GM12878 (cell line): Measurements from ENCODE around the gene HMCN1. TPM values are rescaled to one million over a fixed set of nuclear protein-coding genes. Genes with fewer than 3 reads are reported as not detected.

ENCODE experiments used
- ATAC-seq: fragments of 200-7000 bp; cut with Tn5 transposase; 3 replicates; pipeline ENCODE4 v1.9.1; 2020; ENCODE audit warnings: mild to moderate bottlenecking, moderate library complexity
- BruUV-seq: library from RNA; stranded (reverse); fragments of 400-500 nt; replicated peaks from 2 replicates; lab custom pipeline; 2021; lab: Mats Ljungman, UMichigan
- CTCF ChIA-PET: fragments of 300-600 bp; sonication (Branson Sonifier 250); formaldehyde crosslinking; extraction: SDS; loops from one replicate; lab custom pipeline; 2021; ENCODE audit warnings: inconsistent platforms; lab: Yijun Ruan, JAX
- POLR2A ChIA-PET: fragments of 350-600 bp; formaldehyde crosslinking; extraction: SDS; loops from one replicate; lab custom pipeline; 2021; ENCODE audit warnings: inconsistent platforms; lab: Charles Lee
- RAD21 ChIA-PET: fragments of 300-600 bp; sonication (Branson Sonifier 250); formaldehyde crosslinking; loops from one replicate; lab custom pipeline; 2023; ENCODE audit warnings: antibody characterized with exemption; ENCODE audit not compliant: unreplicated experiment; lab: Charles Lee
- SMC1A ChIA-PET: fragments of 300-600 bp; sonication (Branson Sonifier 250); formaldehyde crosslinking; loops from one replicate; lab custom pipeline; 2023; ENCODE audit not compliant: unreplicated experiment, uncharacterized antibody; lab: Charles Lee
- DNase-seq: peaks from one replicate; pipeline ENCODE4 v3.0.0-alpha.2; 2011; ENCODE audit warnings: low read depth, low spot score
- FAIRE-seq: peaks from 3 replicates; lab custom pipeline; 2011; peaks lifted over from hg19 to GRCh38; lab: Jason Lieb, UNC
- H2AFZ ChIP-seq: 2 replicates; pipeline ENCODE4 v1.6.0; 2011; ENCODE audit warnings: low read depth, low read length, control low read depth; ENCODE audit not compliant: control insufficient read depth
- H3K27ac ChIP-seq: 2 replicates; pipeline ENCODE4 v1.5.1; 2011; ENCODE audit warnings: control low read depth; ENCODE audit not compliant: control insufficient read depth, insufficient read depth
- H3K27me3 ChIP-seq, 2 experiments: replicated peaks in 1 of 2; 2 replicates each; pipeline versions ENCODE4 v1.6.0 to v1.6.1; 2011; ENCODE audit warnings: low read length in 1 of 2; ENCODE audit not compliant: control insufficient read depth in 2 of 2, insufficient read depth in 2 of 2
- H3K36me3 ChIP-seq, 2 experiments: 2 replicates each; pipeline ENCODE4 v1.5.1; 2011; ENCODE audit warnings: low read length in 1 of 2; ENCODE audit not compliant: control insufficient read depth in 2 of 2, insufficient read depth in 2 of 2
- H3K4me1 ChIP-seq: 2 replicates; pipeline ENCODE4 v1.6.1; 2011; ENCODE audit warnings: mild to moderate bottlenecking, low read length, moderate library complexity, mixed read lengths; ENCODE audit not compliant: control insufficient read depth, insufficient read depth
- H3K4me2 ChIP-seq: 2 replicates; pipeline ENCODE4 v1.6.0; 2011; ENCODE audit warnings: control low read depth; ENCODE audit not compliant: control insufficient read depth, insufficient read depth
- H3K4me3 ChIP-seq: fragments of 200-600 bp; sonication (generic); 2 replicates; pipeline ENCODE4 v1.5.1; 2016
- H3K79me2 ChIP-seq: 2 replicates; pipeline ENCODE4 v1.6.0; 2011; ENCODE audit warnings: low read length; ENCODE audit not compliant: control insufficient read depth, insufficient read depth
- H3K9ac ChIP-seq: 2 replicates; pipeline ENCODE4 v1.8.0; 2011; ENCODE audit warnings: low read length, control low read depth, mixed read lengths; ENCODE audit not compliant: control insufficient read depth, insufficient read depth
- H3K9me3 ChIP-seq: replicated peaks from 3 replicates; pipeline ENCODE4 v1.5.1; 2011; ENCODE audit warnings: mild to moderate bottlenecking, low read length; ENCODE audit not compliant: control insufficient read depth, insufficient read depth
- H4K20me1 ChIP-seq: 2 replicates; pipeline ENCODE4 v1.6.0; 2011; ENCODE audit not compliant: control insufficient read depth, insufficient read depth
- BRCA1 ChIP-seq: IDR thresholded peaks from 2 replicates; pipeline ENCODE4 v1.6.1; 2011; ENCODE audit warnings: low read depth, low read length, improper control_type of control experiment
- EGR1 ChIP-seq, 2 experiments: IDR thresholded peaks; 1 replicate in 1 of 2; 2 replicates in 1 of 2; pipeline ENCODE4 v1.6.1; 2011 to 2012; ENCODE audit warnings: low read depth in 2 of 2, low read length in 2 of 2, borderline replicate concordance in 1 of 2, mild to moderate bottlenecking in 1 of 2, moderate library complexity in 1 of 2
- GATAD2B ChIP-seq: fragments of 450-650 bp; conservative IDR thresholded peaks from 2 replicates; pipeline ENCODE4 v1.6.1; 2017; ENCODE audit warnings: low read depth, mild to moderate bottlenecking, moderate library complexity
- HDAC6 ChIP-seq: fragments of 200-600 bp; sonication (generic); IDR thresholded peaks from one replicate; pipeline ENCODE4 v1.8.0; 2017; ENCODE audit warnings: antibody characterized with exemption; ENCODE audit not compliant: unreplicated experiment
- IRF4 ChIP-seq: IDR thresholded peaks from 2 replicates; pipeline ENCODE4 v1.6.1; 2011; ENCODE audit warnings: low read depth, low read length
- JUND ChIP-seq: IDR thresholded peaks from 2 replicates; pipeline ENCODE4 v1.6.1; 2012; ENCODE audit warnings: low read depth, mild to moderate bottlenecking, low read length, improper control_type of control experiment, moderate library complexity
- NFYB ChIP-seq: IDR thresholded peaks from 2 replicates; pipeline ENCODE4 v1.6.1; 2011; ENCODE audit warnings: low read depth, mild to moderate bottlenecking, low read length, improper control_type of control experiment, moderate library complexity; ENCODE audit not compliant: insufficient read depth
- RELA ChIP-seq: fragments of 450-650 bp; IDR thresholded peaks from 2 replicates; pipeline ENCODE4 v1.8.0; 2014; ENCODE audit warnings: borderline replicate concordance; ENCODE audit not compliant: partially characterized antibody
- SUPT20H ChIP-seq: IDR thresholded peaks from 2 replicates; pipeline ENCODE4 v1.6.1; 2011; ENCODE audit warnings: low read depth, mild to moderate bottlenecking, low read length, moderate library complexity, borderline replicate concordance; ENCODE audit not compliant: control insufficient read depth
- WGBS: methylation state at CpG from one replicate; pipeline ENCODE4 v1.1.6; 2016; ENCODE audit warnings: low lambda C conversion rate; ENCODE audit not compliant: insufficient replicate concordance, insufficient coverage; ENCODE audit errors: missing lambda C conversion rate; 5-methylcytosine and 5-hydroxymethylcytosine counted together
- in situ Hi-C: fragments of 300-500 bp; cut with MboI; formaldehyde crosslinking; loops from 9 replicates; pipeline ENCODE4 v1.14.3; 2018; ENCODE audit warnings: mixed read lengths
- intact Hi-C: fragments of 100-400 bp; cut with micrococcal nuclease; formaldehyde crosslinking; loops from one replicate; pipeline ENCODE4 v1.14.2; 2022; ENCODE audit not compliant: unreplicated experiment
- polyA plus RNA-seq, 11 experiments: library from polyadenylated mRNA; depleted of rRNA in 4 of 11; unstranded in 6 of 11; stranded (reverse) in 5 of 11; fragments of >200 nt; fragmentation: Nextera tagmentation in 4 of 11; fragmentation: Illumina TruSeq in 1 of 11; extraction: Ambion mirVana in 4 of 11; extraction: Trizol in 1 of 11; gene quantifications; 1 replicate in 1 of 11; 2 replicates in 10 of 11; pipeline versions ENCODE4 v1.2.1 to v1.2.3, GENCODE V29; 2011 to 2016; ENCODE audit warnings: inconsistent platforms in 2 of 11, missing spikeins in 2 of 11, low read depth in 1 of 11
- total RNA-seq, 4 experiments: library from RNA; depleted of rRNA in 3 of 4; stranded (reverse); fragments of >200 nt in 3 of 4; fragmentation: Illumina TruSeq in 1 of 4; extraction: Trizol in 1 of 4; gene quantifications; 2 replicates each; pipeline versions ENCODE4 v1.2.1 to v1.2.3, GENCODE V29; 2013 to 2021
- TF ChIP-seq, protein P1 (sequence below): fragments of 450-650 bp; IDR thresholded peaks from 2 replicates; pipeline ENCODE4 v1.6.1; 2018; ENCODE audit warnings: borderline replicate concordance, mild to moderate bottlenecking; ENCODE audit not compliant: partially characterized antibody
- TF ChIP-seq, protein P2 (sequence below): fragments of 450-650 bp; IDR thresholded peaks from 2 replicates; pipeline ENCODE4 v1.6.1; 2017; ENCODE audit warnings: mild to moderate bottlenecking, moderate library complexity
- TF ChIP-seq, protein P3 (sequence below): fragments of 450-650 bp; formaldehyde crosslinking; IDR thresholded peaks from 2 replicates; pipeline ENCODE4 v1.4.0; 2022; ENCODE audit warnings: mild to moderate bottlenecking, moderate library complexity

The HMCN1 gene
- total and polyA plus RNA-seq, 10 of the 15 experiments (the other 5 are each of a cell fraction or from before 2014, with no cell fraction given) = under 0.01 to 0.07 TPM; not detected in 8

DNA sequence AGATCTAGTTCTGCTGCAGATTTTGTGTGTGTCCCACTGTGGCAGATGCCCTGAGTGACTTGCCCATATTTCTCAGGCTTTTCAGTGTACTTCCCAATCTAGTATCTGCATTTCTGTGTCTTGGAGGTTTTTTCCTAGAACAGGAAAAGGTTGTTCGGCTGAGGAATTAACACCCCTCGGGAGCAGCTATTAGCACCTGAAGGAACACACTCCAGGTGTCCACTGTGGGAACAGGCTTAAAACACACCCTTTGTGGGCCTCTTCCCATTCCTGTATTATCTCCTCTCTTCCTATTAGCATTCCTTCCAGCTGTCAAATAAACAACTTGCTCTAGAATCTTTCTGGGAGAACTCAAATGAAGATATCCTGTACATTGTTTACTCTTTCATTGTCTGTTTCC lies 178.3 kb downstream of the HMCN1 start:
- no TSS peak for BruUV-seq
- DNase-seq (no peak), ATAC-seq (no peak), FAIRE-seq (no peak)
- CTCF ChIA-PET = no interaction called here
- Histone ChIP-seq H3K36me3 (no peaks in the 10 kb centered on the region), H3K27ac (no peak overlapping the region), H3K9me3 (no peaks in the 10 kb centered on the region), H3K27me3 (no peaks in the 10 kb centered on the region), H3K4me3 (no peak overlapping the region), H2AFZ (no peak overlapping the region), H3K4me1 (no peaks in the 10 kb centered on the region), H3K9ac (no peak overlapping the region), H3K4me2 (no peak overlapping the region), H4K20me1 (no peaks in the 10 kb centered on the region), H3K79me2 (no peaks in the 10 kb centered on the region)
- POLR2A ChIA-PET = no interaction called here
- in situ Hi-C loops (no loop called here), intact Hi-C loops (no loop called here)
- RAD21 ChIA-PET = no interaction called here
- WGBS = 0% methylated on average over 2 of the region's 2 CpGs
- SMC1A ChIA-PET = no interaction called here
- TF ChIP-seq EGR1 (IDR thresholded peaks at IDR 0.05; ENCODE audit: borderline replicate concordance in 1 of 2, low read depth in 2 of 2, low read length in 2 of 2) (no peak), JUND (no peak), HDAC6 (no peak), BRCA1 (no peak), IRF4 (no peak), GATAD2B (no peak), SUPT20H (no peak), RELA (no peak), NFYB (no peak)
- TF ChIP-seq, protein P1, sequence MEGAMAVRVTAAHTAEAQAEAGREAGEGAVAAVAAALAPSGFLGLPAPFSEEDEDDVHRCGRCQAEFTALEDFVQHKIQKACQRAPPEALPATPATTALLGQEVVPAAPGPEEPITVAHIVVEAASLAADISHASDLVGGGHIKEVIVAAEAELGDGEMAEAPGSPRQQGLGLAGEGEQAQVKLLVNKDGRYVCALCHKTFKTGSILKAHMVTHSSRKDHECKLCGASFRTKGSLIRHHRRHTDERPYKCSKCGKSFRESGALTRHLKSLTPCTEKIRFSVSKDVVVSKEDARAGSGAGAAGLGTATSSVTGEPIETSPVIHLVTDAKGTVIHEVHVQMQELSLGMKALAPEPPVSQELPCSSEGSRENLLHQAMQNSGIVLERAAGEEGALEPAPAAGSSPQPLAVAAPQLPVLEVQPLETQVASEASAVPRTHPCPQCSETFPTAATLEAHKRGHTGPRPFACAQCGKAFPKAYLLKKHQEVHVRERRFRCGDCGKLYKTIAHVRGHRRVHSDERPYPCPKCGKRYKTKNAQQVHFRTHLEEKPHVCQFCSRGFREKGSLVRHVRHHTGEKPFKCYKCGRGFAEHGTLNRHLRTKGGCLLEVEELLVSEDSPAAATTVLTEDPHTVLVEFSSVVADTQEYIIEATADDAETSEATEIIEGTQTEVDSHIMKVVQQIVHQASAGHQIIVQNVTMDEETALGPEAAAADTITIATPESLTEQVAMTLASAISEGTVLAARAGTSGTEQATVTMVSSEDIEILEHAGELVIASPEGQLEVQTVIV = no peak
- TF ChIP-seq, protein P2, sequence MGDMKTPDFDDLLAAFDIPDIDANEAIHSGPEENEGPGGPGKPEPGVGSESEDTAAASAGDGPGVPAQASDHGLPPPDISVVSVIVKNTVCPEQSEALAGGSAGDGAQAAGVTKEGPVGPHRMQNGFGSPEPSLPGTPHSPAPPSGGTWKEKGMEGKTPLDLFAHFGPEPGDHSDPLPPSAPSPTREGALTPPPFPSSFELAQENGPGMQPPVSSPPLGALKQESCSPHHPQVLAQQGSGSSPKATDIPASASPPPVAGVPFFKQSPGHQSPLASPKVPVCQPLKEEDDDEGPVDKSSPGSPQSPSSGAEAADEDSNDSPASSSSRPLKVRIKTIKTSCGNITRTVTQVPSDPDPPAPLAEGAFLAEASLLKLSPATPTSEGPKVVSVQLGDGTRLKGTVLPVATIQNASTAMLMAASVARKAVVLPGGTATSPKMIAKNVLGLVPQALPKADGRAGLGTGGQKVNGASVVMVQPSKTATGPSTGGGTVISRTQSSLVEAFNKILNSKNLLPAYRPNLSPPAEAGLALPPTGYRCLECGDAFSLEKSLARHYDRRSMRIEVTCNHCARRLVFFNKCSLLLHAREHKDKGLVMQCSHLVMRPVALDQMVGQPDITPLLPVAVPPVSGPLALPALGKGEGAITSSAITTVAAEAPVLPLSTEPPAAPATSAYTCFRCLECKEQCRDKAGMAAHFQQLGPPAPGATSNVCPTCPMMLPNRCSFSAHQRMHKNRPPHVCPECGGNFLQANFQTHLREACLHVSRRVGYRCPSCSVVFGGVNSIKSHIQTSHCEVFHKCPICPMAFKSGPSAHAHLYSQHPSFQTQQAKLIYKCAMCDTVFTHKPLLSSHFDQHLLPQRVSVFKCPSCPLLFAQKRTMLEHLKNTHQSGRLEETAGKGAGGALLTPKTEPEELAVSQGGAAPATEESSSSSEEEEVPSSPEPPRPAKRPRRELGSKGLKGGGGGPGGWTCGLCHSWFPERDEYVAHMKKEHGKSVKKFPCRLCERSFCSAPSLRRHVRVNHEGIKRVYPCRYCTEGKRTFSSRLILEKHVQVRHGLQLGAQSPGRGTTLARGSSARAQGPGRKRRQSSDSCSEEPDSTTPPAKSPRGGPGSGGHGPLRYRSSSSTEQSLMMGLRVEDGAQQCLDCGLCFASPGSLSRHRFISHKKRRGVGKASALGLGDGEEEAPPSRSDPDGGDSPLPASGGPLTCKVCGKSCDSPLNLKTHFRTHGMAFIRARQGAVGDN = no peak
- TF ChIP-seq, protein P3, sequence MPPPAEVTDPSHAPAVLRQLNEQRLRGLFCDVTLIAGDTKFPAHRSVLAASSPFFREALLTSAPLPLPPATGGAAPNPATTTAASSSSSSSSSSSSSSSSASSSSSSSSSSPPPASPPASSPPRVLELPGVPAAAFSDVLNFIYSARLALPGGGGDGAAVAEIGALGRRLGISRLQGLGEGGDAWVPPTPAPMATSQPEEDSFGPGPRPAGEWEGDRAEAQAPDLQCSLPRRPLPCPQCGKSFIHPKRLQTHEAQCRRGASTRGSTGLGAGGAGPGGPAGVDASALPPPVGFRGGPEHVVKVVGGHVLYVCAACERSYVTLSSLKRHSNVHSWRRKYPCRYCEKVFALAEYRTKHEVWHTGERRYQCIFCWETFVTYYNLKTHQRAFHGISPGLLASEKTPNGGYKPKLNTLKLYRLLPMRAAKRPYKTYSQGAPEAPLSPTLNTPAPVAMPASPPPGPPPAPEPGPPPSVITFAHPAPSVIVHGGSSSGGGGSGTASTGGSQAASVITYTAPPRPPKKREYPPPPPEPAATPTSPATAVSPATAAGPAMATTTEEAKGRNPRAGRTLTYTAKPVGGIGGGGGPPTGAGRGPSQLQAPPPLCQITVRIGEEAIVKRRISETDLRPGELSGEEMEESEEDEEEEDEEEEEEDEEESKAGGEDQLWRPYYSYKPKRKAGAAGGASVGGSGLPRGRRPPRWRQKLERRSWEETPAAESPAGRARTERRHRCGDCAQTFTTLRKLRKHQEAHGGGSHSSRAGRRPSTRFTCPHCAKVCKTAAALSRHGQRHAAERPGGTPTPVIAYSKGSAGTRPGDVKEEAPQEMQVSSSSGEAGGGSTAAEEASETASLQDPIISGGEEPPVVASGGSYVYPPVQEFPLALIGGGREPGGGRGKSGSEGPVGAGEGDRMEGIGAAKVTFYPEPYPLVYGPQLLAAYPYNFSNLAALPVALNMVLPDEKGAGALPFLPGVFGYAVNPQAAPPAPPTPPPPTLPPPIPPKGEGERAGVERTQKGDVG (CRISPR knock-in tag) = no peak
